HG03378 (cell line): ENCODE measurements around the gene VRK3.

ENCODE experiments used
- ATAC-seq: cut with Tn5 transposase; IDR thresholded peaks from one replicate; pipeline ENCODE4 v1.9.1; 2021; ENCODE audit warnings: mild to moderate bottlenecking, moderate library complexity; ENCODE audit not compliant: unreplicated experiment

Gene VRK3

DNA sequence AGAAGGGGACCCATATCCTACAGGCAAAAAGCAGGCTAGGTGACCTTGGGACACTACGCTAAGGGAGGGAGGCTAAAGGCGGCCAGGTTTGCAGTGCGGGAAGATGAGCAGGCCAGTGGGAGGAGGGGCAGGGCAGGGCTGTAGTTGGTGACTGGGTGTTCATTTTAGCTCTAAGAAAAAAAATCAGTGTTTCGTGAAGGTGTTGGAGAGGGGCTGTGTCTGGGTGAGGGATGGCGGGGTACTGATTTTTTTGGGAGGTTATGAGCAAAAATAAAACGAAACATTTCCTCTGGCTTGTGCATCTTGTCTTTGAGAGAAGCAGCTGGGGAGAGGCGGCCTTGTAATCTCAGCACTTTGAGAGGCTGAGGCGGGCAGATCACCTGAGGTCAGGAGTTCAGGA, 91.5 kb downstream of the VRK3 start:
- no peak for ATAC-seq

DNA sequence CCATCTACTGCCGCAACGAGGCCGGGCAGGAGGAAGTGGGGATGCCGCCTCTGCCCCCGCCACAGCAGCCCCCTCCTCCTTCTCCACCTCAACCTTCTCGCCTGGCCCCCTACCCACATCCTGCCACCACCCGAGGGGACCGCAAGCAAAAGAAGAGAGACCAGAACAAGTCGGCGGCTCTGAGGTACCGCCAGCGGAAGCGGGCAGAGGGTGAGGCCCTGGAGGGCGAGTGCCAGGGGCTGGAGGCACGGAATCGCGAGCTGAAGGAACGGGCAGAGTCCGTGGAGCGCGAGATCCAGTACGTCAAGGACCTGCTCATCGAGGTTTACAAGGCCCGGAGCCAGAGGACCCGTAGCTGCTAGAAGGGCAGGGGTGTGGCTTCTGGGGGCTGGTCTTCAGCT, 92.4 kb downstream of the VRK3 start:
- no peak for ATAC-seq

DNA sequence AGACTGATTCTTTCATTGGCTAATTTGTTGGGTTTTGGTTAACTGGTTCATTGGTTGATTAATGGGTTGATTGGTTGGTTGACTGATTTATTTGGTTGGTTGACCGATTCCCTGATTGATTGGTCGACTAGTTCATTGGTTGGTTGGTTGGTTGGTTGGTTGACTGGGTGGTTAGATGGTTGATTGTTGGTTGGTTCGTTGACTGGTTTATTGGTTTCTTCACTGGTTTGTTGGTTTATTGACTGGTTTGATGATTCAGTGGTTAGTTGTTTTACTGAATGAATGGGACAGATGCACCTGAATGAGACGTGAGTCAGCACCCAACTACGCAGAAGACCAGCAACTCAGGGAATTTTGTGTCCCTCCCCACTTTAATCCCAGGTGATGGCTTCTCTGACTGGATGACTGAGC, 93.1 kb downstream of the VRK3 start:
- ATAC-seq = no peak

DNA sequence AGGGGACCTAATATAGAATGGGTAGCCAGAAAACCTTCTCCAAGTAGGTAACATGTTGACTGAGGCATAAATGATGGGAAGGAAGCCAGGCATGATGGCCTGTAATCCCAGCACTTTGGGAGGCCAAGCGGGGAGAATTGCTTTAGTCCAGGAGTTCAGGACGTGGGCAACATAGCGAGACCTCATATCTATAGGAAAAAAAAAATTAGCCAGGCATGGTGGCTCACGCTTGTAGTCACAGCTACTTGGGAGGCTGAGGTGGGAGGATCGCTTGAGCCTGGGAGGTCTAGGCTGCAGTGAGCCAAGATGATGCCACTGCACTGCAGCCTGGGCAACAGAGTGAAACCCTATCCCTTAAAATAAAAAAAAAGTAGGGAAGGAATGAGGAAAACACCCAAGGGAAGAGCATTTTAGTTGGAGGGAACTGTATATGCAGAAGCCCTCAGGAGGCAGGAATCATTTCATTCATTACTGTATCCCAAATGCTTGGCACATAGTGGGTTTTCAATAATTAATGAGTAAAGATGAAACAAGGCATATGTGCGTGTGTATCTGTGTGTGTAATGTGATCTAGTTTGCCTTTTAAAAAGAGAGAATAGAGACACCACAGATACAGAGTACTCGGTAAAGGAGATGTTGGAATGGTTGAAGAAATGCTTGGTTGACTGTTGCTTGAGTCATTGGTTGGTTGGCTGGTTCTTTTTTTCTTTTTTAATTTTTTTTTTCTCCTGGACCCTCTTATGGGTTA, 93.7 kb downstream of the VRK3 start:
- no peak for ATAC-seq

DNA sequence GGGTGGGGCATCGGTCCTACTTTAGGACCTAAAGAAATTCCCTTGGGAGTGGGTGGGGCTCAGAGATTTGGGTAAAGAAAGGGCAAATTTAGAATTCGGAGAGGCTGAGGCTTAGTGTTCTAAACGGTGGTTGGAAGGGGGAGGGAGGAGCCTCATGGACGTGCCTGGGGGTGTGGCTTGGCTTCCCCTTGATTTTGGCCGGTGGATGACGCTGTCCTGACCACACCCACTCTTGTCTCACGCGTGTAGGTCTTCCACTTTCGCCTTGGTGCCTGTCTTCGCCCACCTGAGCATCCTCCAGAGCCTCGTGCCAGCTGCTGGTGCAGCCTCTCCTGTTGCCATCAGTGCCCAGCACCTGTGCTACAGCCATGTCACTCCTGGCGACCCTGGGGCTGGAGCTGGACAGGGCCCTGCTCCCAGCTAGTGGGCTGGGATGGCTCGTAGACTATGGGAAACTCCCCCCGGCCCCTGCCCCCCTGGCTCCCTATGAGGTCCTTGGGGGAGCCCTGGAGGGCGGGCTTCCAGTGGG, 94.6 kb downstream of the VRK3 start:
- no peak for ATAC-seq

DNA sequence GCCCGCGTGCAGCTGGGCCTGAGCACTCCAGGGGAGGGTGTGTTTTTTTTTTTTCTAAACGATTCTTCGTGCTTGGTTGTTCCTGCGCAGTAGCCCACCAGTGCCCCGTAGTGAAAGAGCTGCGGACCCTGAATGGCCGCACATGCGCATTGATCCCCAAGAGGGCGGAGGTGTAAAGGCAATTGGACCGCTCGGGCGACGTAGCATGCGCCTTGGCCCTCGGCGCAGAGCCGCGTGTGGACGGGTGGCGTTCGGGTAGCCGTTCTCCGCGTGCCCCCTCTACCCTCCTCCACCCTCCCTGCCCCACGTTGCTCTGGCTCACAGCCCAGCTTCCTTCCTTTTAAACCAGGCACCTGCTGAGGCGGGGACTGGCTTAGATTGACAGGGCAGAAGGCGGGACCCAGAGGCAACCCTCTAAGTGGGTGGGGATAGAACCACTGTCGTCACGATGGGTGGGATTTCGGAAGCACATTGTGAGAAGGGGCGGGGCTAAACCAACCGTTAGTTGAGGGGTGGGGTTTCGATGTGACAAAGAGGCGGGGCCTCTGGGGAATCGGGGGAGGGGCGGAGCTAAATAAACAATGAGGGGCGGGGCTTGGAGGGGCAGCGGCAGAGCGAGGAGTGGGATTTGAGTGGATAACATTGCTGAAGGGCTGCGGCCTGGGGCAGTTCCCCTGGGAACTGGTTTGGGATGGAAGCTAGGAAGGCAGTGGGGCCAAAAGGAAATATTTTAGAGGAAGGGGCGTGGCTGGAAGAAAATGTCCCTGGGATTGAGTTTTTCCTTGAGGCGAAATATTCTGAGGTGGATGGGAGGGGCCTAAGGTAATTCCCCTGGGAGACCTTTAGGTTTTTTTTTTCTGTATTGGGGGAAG, 95.3 kb downstream of the VRK3 start:
- ATAC-seq = peak; percentile 60

DNA sequence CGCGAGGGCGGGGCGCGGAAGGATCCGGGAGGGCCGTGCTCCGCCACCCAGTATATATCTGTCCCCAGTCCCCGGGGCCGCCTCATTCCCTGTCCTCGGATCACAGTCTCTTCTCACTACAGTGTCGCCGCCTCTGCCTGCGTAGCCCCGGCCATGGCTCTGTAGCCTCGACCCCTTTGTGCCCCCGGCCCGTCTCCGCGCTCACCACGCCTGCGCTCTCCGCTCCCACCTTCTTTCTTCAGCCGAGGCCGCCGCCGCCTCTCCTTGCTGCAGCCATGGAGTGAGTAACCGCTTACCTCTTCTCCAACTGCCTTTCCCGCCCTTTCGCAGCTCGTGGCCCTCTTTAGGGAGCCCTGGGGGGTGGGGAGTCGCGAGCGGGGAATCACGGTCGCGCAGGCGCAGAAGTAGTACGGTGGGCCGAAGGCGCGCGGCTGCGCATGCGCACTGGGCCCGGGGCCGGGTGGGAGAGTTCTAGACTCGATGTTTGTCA, 96.0 kb downstream of the VRK3 start, which contains the start of the genes ATF5 and NUP62:
Gene ATF5 (plus strand): TSS at position 85 of the 490 bp plus-strand sequence. CDS start 1,646 bp downstream, outside the sequence.
Gene NUP62 (minus strand): TSS at position 384 of the 490 bp plus-strand sequence. CDS start 19,697 bp downstream, outside the sequence.
- peak; percentile 44 for ATAC-seq

DNA sequence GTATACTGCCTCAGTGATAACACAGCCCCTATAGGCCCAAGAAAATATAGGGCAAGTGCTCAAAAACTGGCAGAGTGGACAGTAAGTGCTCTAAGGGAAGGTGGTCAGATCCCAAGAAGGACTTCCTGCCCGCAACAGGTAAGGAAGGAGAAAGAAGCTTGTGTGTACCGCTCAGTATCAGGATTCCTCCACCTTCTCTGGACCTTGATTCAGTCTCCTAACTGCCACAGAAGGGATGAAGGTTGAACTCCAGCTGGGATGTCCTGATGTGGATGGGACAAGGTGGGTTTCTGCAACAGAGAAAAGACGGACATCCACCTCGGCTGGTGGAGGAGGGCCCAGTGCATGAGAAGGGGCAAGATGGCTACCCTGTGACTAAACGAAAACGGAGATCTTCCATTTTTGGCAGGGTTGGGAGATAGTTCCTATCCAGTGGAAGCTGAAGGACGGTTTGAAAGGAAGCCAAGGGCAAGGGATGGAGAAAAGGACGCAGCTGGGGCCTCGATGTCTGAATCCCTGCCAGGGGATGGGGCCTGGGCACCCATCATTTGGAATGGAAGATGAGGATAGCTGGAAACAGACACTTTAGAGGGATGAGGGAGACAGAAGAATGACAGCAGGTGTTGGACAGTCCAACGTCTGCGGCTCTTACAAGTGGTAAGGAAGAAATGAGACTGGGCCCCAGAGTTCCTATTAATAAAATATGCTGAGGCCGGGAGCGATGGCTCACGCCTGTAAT, 97.5 kb downstream of the VRK3 start:
- ATAC-seq = no peak

- no peak for ATAC-seq
These were observed 98.7 kb downstream of the VRK3 start for GRCh38 chr19:49926515-49926914.
